Measurements from ENCODE around the gene YY1.

DNA sequence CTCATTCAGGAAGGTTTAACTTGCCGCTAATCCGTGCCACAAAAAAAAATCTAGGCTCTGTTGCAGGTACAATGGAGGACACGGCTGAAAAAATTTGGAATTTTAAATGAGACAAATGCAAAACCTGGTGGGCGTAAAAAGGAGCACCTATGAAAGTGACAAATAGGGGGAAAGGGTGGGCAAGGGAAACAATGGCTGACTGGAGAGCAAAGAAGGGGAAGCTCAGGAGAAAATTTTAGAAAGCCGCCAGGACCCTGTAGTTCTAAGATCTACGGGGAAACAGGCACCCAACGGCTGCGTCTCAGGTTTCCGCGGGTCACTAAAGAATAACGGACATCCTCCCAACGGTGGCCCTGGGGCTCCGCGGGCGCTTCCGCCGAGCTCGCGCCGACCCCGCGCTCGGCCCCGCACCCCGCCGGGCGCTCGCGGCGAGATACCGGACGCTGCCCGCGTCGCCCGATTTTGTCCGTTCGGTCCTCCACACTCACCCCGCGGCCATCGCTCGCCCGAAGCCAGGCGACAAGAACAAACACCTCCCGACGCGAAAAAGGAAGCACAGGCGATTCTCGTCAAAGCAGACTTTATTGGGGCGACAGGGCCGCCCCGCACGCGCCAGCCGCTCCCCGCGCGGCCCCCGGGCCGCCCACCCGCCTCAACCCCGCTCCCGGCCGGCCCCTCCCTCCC lies 1.1 kb upstream of the YY1 start:
- TF ChIP-seq, protein P1, sequence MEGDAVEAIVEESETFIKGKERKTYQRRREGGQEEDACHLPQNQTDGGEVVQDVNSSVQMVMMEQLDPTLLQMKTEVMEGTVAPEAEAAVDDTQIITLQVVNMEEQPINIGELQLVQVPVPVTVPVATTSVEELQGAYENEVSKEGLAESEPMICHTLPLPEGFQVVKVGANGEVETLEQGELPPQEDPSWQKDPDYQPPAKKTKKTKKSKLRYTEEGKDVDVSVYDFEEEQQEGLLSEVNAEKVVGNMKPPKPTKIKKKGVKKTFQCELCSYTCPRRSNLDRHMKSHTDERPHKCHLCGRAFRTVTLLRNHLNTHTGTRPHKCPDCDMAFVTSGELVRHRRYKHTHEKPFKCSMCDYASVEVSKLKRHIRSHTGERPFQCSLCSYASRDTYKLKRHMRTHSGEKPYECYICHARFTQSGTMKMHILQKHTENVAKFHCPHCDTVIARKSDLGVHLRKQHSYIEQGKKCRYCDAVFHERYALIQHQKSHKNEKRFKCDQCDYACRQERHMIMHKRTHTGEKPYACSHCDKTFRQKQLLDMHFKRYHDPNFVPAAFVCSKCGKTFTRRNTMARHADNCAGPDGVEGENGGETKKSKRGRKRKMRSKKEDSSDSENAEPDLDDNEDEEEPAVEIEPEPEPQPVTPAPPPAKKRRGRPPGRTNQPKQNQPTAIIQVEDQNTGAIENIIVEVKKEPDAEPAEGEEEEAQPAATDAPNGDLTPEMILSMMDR (IDR thresholded peaks at IDR 0.05; ENCODE audit: low read length) = no peak
- no peak for TF ChIP-seq EZH2 (IDR thresholded peaks at IDR 0.05; ENCODE audit: borderline replicate concordance, low read length)
